ENCODE results near the gene ZSCAN5A. TPM values are rescaled to one million over a fixed set of nuclear protein-coding genes. Genes with fewer than 3 reads are reported as not detected.

The ZSCAN5A gene
- total RNA-seq, 1 experiment from 2014 or later: 10.4 TPM

DNA sequence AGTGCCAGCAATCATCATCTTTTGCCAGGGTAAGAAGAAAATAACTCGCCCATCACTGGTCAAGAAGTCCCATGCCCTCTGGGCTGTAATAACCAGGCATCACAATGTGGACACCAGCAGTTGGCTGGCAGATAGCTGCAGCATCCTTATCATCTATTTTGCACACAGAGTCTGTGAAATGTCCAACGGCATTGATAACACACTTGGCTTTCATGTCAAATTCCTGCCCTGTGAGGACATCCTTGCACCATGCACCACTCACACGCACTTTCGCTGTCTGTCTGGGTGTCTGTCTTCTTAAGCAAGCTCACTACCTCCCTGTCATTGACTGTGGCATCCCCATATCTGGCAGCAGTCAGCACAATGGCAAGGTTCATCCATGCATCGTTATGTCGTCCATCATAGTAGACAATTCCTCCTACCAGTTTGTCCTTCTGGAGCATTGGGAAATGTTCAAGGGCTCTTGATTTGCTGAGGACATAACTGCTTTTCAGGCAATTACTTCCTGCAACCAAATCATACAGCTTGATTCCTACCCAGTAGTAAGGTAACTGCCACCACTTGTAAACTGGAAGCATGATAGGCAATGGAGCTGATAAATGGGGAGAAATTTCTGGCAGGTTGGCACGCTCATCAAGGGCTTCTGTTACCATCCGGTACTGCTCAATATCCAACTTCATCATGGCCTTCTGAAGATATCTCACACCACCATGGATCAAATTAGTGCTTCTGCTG lies 6.8 kb upstream of the ZSCAN5A start:
- H3K27ac Mint-ChIP-seq: no peak overlapping the region
- no peak for ATAC-seq
- CTCF ChIA-PET: interaction anchor here (1.0 to 2.3 kb wide), 3 partner anchors 11 to 69 kb away, joined by 3 to 12 read pairs (median 4); no protein-coding TSS in a partner anchor
- no peak for DNase-seq (ENCODE audit: low spot score)
- H3K4me1 Mint-ChIP-seq: no peaks in the 10 kb centered on the region
- no peak overlapping the region for H3K4me3 Mint-ChIP-seq
- peaks cover 9% of the 10 kb centered on the region for H3K27me3 Mint-ChIP-seq (ENCODE audit: low read depth)
- POLR2A ChIA-PET: no interaction called here
- H3K36me3 Mint-ChIP-seq: peaks cover 4% of the 10 kb centered on the region; the same call in 1 of the 2 replicates
- peaks cover 19% of the 10 kb centered on the region for H3K9me3 Mint-ChIP-seq
- TF ChIP-seq, protein P1, sequence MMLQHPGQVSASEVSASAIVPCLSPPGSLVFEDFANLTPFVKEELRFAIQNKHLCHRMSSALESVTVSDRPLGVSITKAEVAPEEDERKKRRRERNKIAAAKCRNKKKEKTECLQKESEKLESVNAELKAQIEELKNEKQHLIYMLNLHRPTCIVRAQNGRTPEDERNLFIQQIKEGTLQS (CRISPR knock-in tag; conservative IDR thresholded peaks at IDR 0.05): no peak
- TF ChIP-seq JAZF1 (CRISPR knock-in tag; IDR thresholded peaks at IDR 0.05) (no peak), NFE2L1 (CRISPR knock-in tag; IDR thresholded peaks at IDR 0.05) (no peak), ZNF317 (CRISPR knock-in tag; IDR thresholded peaks at IDR 0.05; ENCODE audit: borderline replicate concordance, low read depth) (no peak), ATF2 (CRISPR knock-in tag; IDR thresholded peaks at IDR 0.05; ENCODE audit: borderline replicate concordance, low read depth) (no peak), ZNF423 (CRISPR knock-in tag; IDR thresholded peaks at IDR 0.05) (no peak), GTF2I (CRISPR knock-in tag; conservative IDR thresholded peaks at IDR 0.05) (no peak), SOX15 (CRISPR knock-in tag; IDR thresholded peaks at IDR 0.05) (no peak), CDX4 (CRISPR knock-in tag; IDR thresholded peaks at IDR 0.05; ENCODE audit: borderline replicate concordance) (no peak), NFATC4 (CRISPR knock-in tag; IDR thresholded peaks at IDR 0.05) (no peak), PRRX2 (CRISPR knock-in tag; IDR thresholded peaks at IDR 0.05) (no peak), TCF7 (CRISPR knock-in tag; IDR thresholded peaks at IDR 0.05; ENCODE audit: low read depth) (no peak), CREB1 (CRISPR knock-in tag; IDR thresholded peaks at IDR 0.05) (no peak), ZBTB21 (CRISPR knock-in tag; IDR thresholded peaks at IDR 0.05; ENCODE audit: borderline replicate concordance) (no peak), TP53 (CRISPR knock-in tag; IDR thresholded peaks at IDR 0.05) (no peak), ZNF138 (CRISPR knock-in tag; conservative IDR thresholded peaks at IDR 0.05) (no peak), ZNF232 (CRISPR knock-in tag; IDR thresholded peaks at IDR 0.05) (no peak), HMGA2 (CRISPR knock-in tag; IDR thresholded peaks at IDR 0.05) (no peak)
- TF ChIP-seq, protein P2, sequence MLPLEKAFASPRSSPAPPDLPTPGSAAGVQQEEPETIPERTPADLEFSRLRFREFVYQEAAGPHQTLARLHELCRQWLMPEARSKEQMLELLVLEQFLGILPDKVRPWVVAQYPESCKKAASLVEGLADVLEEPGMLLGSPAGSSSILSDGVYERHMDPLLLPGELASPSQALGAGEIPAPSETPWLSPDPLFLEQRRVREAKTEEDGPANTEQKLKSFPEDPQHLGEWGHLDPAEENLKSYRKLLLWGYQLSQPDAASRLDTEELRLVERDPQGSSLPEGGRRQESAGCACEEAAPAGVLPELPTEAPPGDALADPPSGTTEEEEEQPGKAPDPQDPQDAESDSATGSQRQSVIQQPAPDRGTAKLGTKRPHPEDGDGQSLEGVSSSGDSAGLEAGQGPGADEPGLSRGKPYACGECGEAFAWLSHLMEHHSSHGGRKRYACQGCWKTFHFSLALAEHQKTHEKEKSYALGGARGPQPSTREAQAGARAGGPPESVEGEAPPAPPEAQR (CRISPR knock-in tag; IDR thresholded peaks at IDR 0.05): no peak

DNA sequence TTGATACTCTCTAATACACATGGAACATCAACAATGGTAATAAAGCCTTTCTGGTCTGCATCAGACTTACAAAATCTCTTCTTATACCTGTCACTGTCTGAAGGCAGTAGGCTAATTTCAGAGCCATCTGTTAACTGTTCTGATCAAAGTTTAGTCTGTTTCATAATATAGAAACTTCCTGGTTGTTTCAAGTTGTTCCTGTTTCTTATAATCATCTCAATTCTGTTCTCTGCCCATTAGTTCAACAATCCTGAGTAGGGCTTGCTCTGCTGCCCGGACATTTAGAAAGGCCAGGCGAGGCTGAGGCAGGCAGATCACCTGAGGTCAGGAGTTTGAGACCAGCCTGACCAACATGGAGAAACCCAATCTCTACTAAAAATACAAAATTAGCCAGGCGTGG lies 5.4 kb upstream of the ZSCAN5A start:
- ChIA-PET CTCF (no interaction called here), POLR2A (interaction anchor here (0.6 kb wide), 1 partner anchor 456 kb away, joined by 7 read pairs; no protein-coding TSS in a partner anchor)
- ATAC-seq (no peak), DNase-seq (ENCODE audit: low spot score) (no peak)
- H3K4me3 Mint-ChIP-seq: no peak overlapping the region
- no peak overlapping the region for H3K27ac Mint-ChIP-seq
- H3K9me3 Mint-ChIP-seq: peaks cover 11% of the 10 kb centered on the region
- H3K4me1 Mint-ChIP-seq: peaks cover 6% of the 10 kb centered on the region; the same call in 1 of the 2 replicates
- H3K27me3 Mint-ChIP-seq (ENCODE audit: low read depth): peaks cover 9% of the 10 kb centered on the region
- H3K36me3 Mint-ChIP-seq: peaks cover 4% of the 10 kb centered on the region; the same call in 1 of the 2 replicates
- TF ChIP-seq ZNF219 (CRISPR knock-in tag; IDR thresholded peaks at IDR 0.05; ENCODE audit: borderline replicate concordance) (no peak), FOXP1 (CRISPR knock-in tag; IDR thresholded peaks at IDR 0.05; ENCODE audit: borderline replicate concordance) (no peak), ZBTB43 (CRISPR knock-in tag; IDR thresholded peaks at IDR 0.05) (no peak), ZNF425 (CRISPR knock-in tag; conservative IDR thresholded peaks at IDR 0.05) (no peak)
- TF ChIP-seq, protein P3, sequence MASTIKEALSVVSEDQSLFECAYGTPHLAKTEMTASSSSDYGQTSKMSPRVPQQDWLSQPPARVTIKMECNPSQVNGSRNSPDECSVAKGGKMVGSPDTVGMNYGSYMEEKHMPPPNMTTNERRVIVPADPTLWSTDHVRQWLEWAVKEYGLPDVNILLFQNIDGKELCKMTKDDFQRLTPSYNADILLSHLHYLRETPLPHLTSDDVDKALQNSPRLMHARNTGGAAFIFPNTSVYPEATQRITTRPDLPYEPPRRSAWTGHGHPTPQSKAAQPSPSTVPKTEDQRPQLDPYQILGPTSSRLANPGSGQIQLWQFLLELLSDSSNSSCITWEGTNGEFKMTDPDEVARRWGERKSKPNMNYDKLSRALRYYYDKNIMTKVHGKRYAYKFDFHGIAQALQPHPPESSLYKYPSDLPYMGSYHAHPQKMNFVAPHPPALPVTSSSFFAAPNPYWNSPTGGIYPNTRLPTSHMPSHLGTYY (CRISPR knock-in tag; IDR thresholded peaks at IDR 0.05): no peak

Data from WTC11 (cell line).